ENCODE results near the gene MICAL3. TPM values are rescaled to one million over a fixed set of nuclear protein-coding genes. Genes with fewer than 3 reads are reported as not detected.

Gene MICAL3
- total and polyA plus RNA-seq, 4 donors: 4.4 to 30.7 (median 15.4) TPM

GRCh38 chr22:17761138-17761488, 263.2 kb downstream of the MICAL3 start:
- WGBS, 2 donors: 85 to 91% methylated on average over 2 of the region's 4 CpGs
- no peak overlapping the region for H3K9ac ChIP-seq (ENCODE audit: insufficient read depth in 1 of 2, low read length in 2 of 2)
- no peak overlapping the region for H3K4me3 ChIP-seq
- no peak for DNase-seq
- ATAC-seq (ENCODE audit: insufficient read depth, low FRiP score): no peak
- H3K27me3 ChIP-seq (ENCODE audit: control insufficient read depth in 3 of 3, insufficient read depth in 3 of 3, low read length in 2 of 3): no peaks in the 10 kb centered on the region
- H3K27ac ChIP-seq (ENCODE audit: low read depth in 1 of 2, low read length in 1 of 2): no peak overlapping the region
- no peaks in the 10 kb centered on the region for H3K9me3 ChIP-seq (ENCODE audit: control insufficient read depth in 4 of 4, insufficient read depth in 3 of 4, low read length in 3 of 4)
- no peak for TF ChIP-seq CTCF (IDR thresholded peaks at IDR 0.05; ENCODE audit: control extremely low read depth, extremely low read depth)
- no peaks in the 10 kb centered on the region for H3K36me3 ChIP-seq (ENCODE audit: control insufficient read depth in 4 of 4, insufficient read depth in 4 of 4, low read length in 4 of 4)
- H3K4me1 ChIP-seq (ENCODE audit: control insufficient read depth in 5 of 5, insufficient read depth in 5 of 5, low read length in 5 of 5): peaks cover 0 to 2% (median 0%) of the 10 kb centered on the region in 5 donors

GRCh38 chr22:17754233-17754925, 270.0 kb downstream of the MICAL3 start:
- peaks cover 0 to 2% (median 0%) of the 10 kb centered on the region in 5 donors for H3K4me1 ChIP-seq (ENCODE audit: control insufficient read depth in 5 of 5, insufficient read depth in 5 of 5, low read length in 5 of 5)
- H3K27ac ChIP-seq (ENCODE audit: low read depth in 1 of 2, low read length in 1 of 2): no peak overlapping the region

GRCh38 chr22:17753401-17753989, 270.9 kb downstream of the MICAL3 start:
- H3K4me1 ChIP-seq (ENCODE audit: control insufficient read depth in 5 of 5, insufficient read depth in 5 of 5, low read length in 5 of 5): peaks cover 0 to 2% (median 0%) of the 10 kb centered on the region in 5 donors
- peaks cover 0 to 4% (median 0%) of the 10 kb centered on the region in 4 donors for H3K36me3 ChIP-seq (ENCODE audit: control insufficient read depth in 4 of 4, insufficient read depth in 4 of 4, low read length in 4 of 4)
- ATAC-seq (ENCODE audit: insufficient read depth, low FRiP score) (no peak), DNase-seq (no peak)
- H3K27me3 ChIP-seq (ENCODE audit: control insufficient read depth in 3 of 3, insufficient read depth in 3 of 3, low read length in 2 of 3): no peaks in the 10 kb centered on the region
- TF ChIP-seq CTCF (IDR thresholded peaks at IDR 0.05; ENCODE audit: control extremely low read depth, extremely low read depth): no peak
- no peak overlapping the region for H3K9ac ChIP-seq (ENCODE audit: insufficient read depth in 1 of 2, low read length in 2 of 2)
- no peaks in the 10 kb centered on the region for H3K9me3 ChIP-seq (ENCODE audit: control insufficient read depth in 4 of 4, insufficient read depth in 3 of 4, low read length in 3 of 4)
- no peak overlapping the region for H3K4me3 ChIP-seq
- WGBS, 2 donors: 85 to 88% methylated on average over 13 of the region's 13 CpGs
- no peak overlapping the region for H3K27ac ChIP-seq (ENCODE audit: low read depth in 1 of 2, low read length in 1 of 2)

More at GRCh38 chr22:17754233-17754925, 270.0 kb downstream of the MICAL3 start:
- no peak for TF ChIP-seq CTCF (IDR thresholded peaks at IDR 0.05; ENCODE audit: control extremely low read depth, extremely low read depth)
- H3K4me3 ChIP-seq: no peak overlapping the region
- ATAC-seq (ENCODE audit: insufficient read depth, low FRiP score) (no peak), DNase-seq (no peak)
- no peaks in the 10 kb centered on the region for H3K9me3 ChIP-seq (ENCODE audit: control insufficient read depth in 4 of 4, insufficient read depth in 3 of 4, low read length in 3 of 4)
- H3K27me3 ChIP-seq (ENCODE audit: control insufficient read depth in 3 of 3, insufficient read depth in 3 of 3, low read length in 2 of 3): no peaks in the 10 kb centered on the region
- no peak overlapping the region for H3K9ac ChIP-seq (ENCODE audit: insufficient read depth in 1 of 2, low read length in 2 of 2)
- WGBS, 2 donors: 92 to 94% methylated on average over 14 of the region's 14 CpGs
- peaks cover 0 to 2% (median 0%) of the 10 kb centered on the region in 4 donors for H3K36me3 ChIP-seq (ENCODE audit: control insufficient read depth in 4 of 4, insufficient read depth in 4 of 4, low read length in 4 of 4)
